HCT116 (cell line): ENCODE measurements around the gene SLAMF1. TPM values are rescaled to one million over a fixed set of nuclear protein-coding genes. Genes with fewer than 3 reads are reported as not detected.

Experiments
- ATAC-seq: fragments of 200-7000 bp; cut with Tn5 transposase; 2 replicates; pipeline ENCODE4 v1.9.1; 2020; ENCODE audit warnings: mild to moderate bottlenecking, moderate library complexity
- BruUV-seq: library from RNA; stranded (reverse); fragments of 400-500 nt; replicated peaks from 2 replicates; lab custom pipeline; 2021; lab: Mats Ljungman, UMichigan
- CTCF ChIA-PET: fragments of 300-600 bp; sonication (Branson Sonifier 250); formaldehyde crosslinking; loops from one replicate; lab custom pipeline; 2021; ENCODE audit warnings: antibody characterized with exemption; lab: Charles Lee
- POLR2A ChIA-PET: fragments of 300-600, 350-600 bp; sonication (Branson Sonifier 250); formaldehyde crosslinking; loops from one replicate; lab custom pipeline; 2021; ENCODE audit warnings: antibody characterized with exemption; lab: Charles Lee
- RAD21 ChIA-PET, 2 experiments: fragments of 300-600 bp; sonication (Branson Sonifier 250); formaldehyde crosslinking; loops; one replicate each; lab custom pipeline; 2023; ENCODE audit warnings: low total read pairs in 2 of 2; ENCODE audit not compliant: uncharacterized antibody in 2 of 2, unreplicated experiment in 2 of 2, low non-redundant PET in 1 of 2; lab: Charles Lee
- DNase-seq: peaks from one replicate; pipeline ENCODE4 v3.0.0-alpha.2; 2010; ENCODE audit warnings: low read depth, low spot score
- H2AFZ ChIP-seq: fragments of 200-600 bp; shearing (Covaris generic), sonication (generic); 2 replicates; pipeline ENCODE4 v1.6.1; 2017; ENCODE audit warnings: low read depth, mixed run types, mixed read lengths, antibody characterized with exemption, low read length; ENCODE audit not compliant: poor library complexity, severe bottlenecking
- H3K27ac ChIP-seq: 2 replicates; pipeline ENCODE4 v1.5.1; 2012; ENCODE audit warnings: low read depth, low read length
- H3K27me3 ChIP-seq: fragments of 200-600 bp; sonication (generic); 2 replicates; pipeline ENCODE4 v1.6.1; 2016; ENCODE audit warnings: mixed run types, low read length, mixed read lengths; ENCODE audit not compliant: insufficient read depth
- H3K36me3 ChIP-seq, 2 experiments: fragments of 200-500 bp in 1 of 2; fragments of 200-600 bp in 1 of 2; sonication (Bioruptor generic) in 1 of 2; sonication (generic) in 1 of 2; 2 replicates each; pipeline versions ENCODE4 v1.5.1 to v1.6.1; 2014 to 2016; ENCODE audit warnings: low read length in 2 of 2, inconsistent platforms in 1 of 2, mixed read lengths in 1 of 2, mixed run types in 1 of 2; ENCODE audit not compliant: insufficient read depth in 2 of 2, control insufficient read depth in 1 of 2
- H3K4me1 ChIP-seq, 2 experiments: fragments of 200-600 bp in 1 of 2; sonication (generic) in 1 of 2; 2 replicates each; pipeline versions ENCODE4 v1.5.1 to v1.6.1; 2012 to 2017; ENCODE audit warnings: low read length in 2 of 2, inconsistent platforms in 1 of 2, mild to moderate bottlenecking in 1 of 2, mixed read lengths in 1 of 2, mixed run types in 1 of 2, moderate library complexity in 1 of 2; ENCODE audit not compliant: insufficient read depth in 2 of 2, control insufficient read depth in 1 of 2
- H3K4me2 ChIP-seq: fragments of 200-600 bp; sonication (generic); 2 replicates; pipeline ENCODE4 v1.6.1; 2017; ENCODE audit warnings: mixed run types, low read length, mixed read lengths
- H3K4me3 ChIP-seq, 2 experiments: fragments of 200-600 bp in 1 of 2; sonication (generic) in 1 of 2; replicated peaks in 1 of 2; 2 replicates each; pipeline ENCODE4 v1.5.1; 2011 to 2016; ENCODE audit warnings: low read length in 2 of 2, control low read depth in 1 of 2, low read depth in 1 of 2, mild to moderate bottlenecking in 1 of 2, mixed read lengths in 1 of 2, mixed run types in 1 of 2
- H3K79me2 ChIP-seq: fragments of 200-600 bp; sonication (generic); 2 replicates; pipeline ENCODE4 v1.6.1; 2017; ENCODE audit warnings: mild to moderate bottlenecking, mixed run types, low read length, moderate library complexity, mixed read lengths; ENCODE audit not compliant: insufficient read depth
- H3K9ac ChIP-seq: fragments of 200-600 bp; sonication (generic); 2 replicates; pipeline ENCODE4 v1.6.1; 2016; ENCODE audit warnings: low read length, mixed read lengths
- H3K9me2 ChIP-seq: fragments of 200-600 bp; sonication (generic), shearing (Covaris generic); 2 replicates; pipeline ENCODE4 v1.6.1; 2017; ENCODE audit warnings: mixed run types, mild to moderate bottlenecking, moderate library complexity; ENCODE audit not compliant: insufficient read depth
- H3K9me3 ChIP-seq, 2 experiments: fragments of 200-500 bp in 1 of 2; fragments of 200-600 bp in 1 of 2; sonication (Bioruptor generic) in 1 of 2; sonication (generic) in 1 of 2; 2 replicates each; pipeline ENCODE4 v1.6.1; 2014 to 2017; ENCODE audit warnings: low read length in 2 of 2, mixed read lengths in 2 of 2, inconsistent platforms in 1 of 2, low read depth in 1 of 2, mild to moderate bottlenecking in 1 of 2, mixed run types in 1 of 2, moderate library complexity in 1 of 2; ENCODE audit not compliant: control insufficient read depth in 1 of 2, insufficient read depth in 1 of 2
- H4K20me1 ChIP-seq: fragments of 200-600 bp; sonication (generic), shearing (Covaris generic); 2 replicates; pipeline ENCODE4 v1.6.1; 2017; ENCODE audit warnings: mixed run types, mild to moderate bottlenecking, moderate library complexity; ENCODE audit not compliant: insufficient read depth
- CBX3 ChIP-seq: IDR thresholded peaks from 2 replicates; pipeline ENCODE4 v1.6.1; 2012; ENCODE audit warnings: low read depth
- EZH2 ChIP-seq: fragments of 200-600 bp; sonication (generic); IDR thresholded peaks from 2 replicates; pipeline ENCODE4 v1.6.1; 2017; ENCODE audit warnings: antibody characterized with exemption, mixed run types
- REST ChIP-seq: IDR thresholded peaks from 2 replicates; pipeline ENCODE4 v1.6.1; 2012; ENCODE audit warnings: low read depth
- SIN3A ChIP-seq: IDR thresholded peaks from 2 replicates; pipeline ENCODE4 v1.6.1; 2012; ENCODE audit warnings: low read depth
- SP1 ChIP-seq: IDR thresholded peaks from 2 replicates; pipeline ENCODE4 v1.6.1; 2012; ENCODE audit warnings: low read depth
- ZBTB33 ChIP-seq: IDR thresholded peaks from 2 replicates; pipeline ENCODE4 v1.6.1; 2011; ENCODE audit warnings: mild to moderate bottlenecking, low read length, moderate library complexity; ENCODE audit not compliant: insufficient replicate concordance; ENCODE audit errors: extremely low read depth
- intact Hi-C: fragments of 100-400 bp; cut with micrococcal nuclease; formaldehyde crosslinking; loops from 2 replicates; pipeline ENCODE4 v1.10.0; 2022
- total RNA-seq: library from RNA; stranded (reverse); gene quantifications from one replicate; pipeline ENCODE4 v1.2.1, GENCODE V29; 2021; ENCODE audit not compliant: unreplicated experiment

SLAMF1 gene
- total RNA-seq, 1 experiment from 2014 or later, result 0.30 TPM

GRCh38 chr1:160615660-160616059, 31.2 kb downstream of the SLAMF1 start:
- Histone ChIP-seq H3K27me3 (peaks cover 30% of the 10 kb centered on the region), H2AFZ (no peak overlapping the region), H3K27ac (no peak overlapping the region), H3K9ac (no peak overlapping the region), H4K20me1 (no peaks in the 10 kb centered on the region), H3K9me3 (no peaks in the 10 kb centered on the region), H3K9me2 (no peaks in the 10 kb centered on the region), H3K4me3 (no peak overlapping the region), H3K36me3 (no peaks in the 10 kb centered on the region), H3K4me2 (no peak overlapping the region), H3K4me1 (no peaks in the 10 kb centered on the region), H3K79me2 (no peaks in the 10 kb centered on the region)
- ChIA-PET CTCF (no interaction called here), POLR2A (no interaction called here), RAD21 (no interaction called here)
- BruUV-seq, result no TSS peak
- intact Hi-C loops, result no loop called here
- DNase-seq, result no peak
- ATAC-seq, result no peak
- TF ChIP-seq ZBTB33, result no peak
- no peak for TF ChIP-seq REST
- TF ChIP-seq SP1, result no peak
- TF ChIP-seq EZH2, result no peak
- no peak for TF ChIP-seq SIN3A
- TF ChIP-seq CBX3, result no peak
